OCI-LY7 (cell line): ENCODE results near the gene PDCD1. TPM values are rescaled to one million over a fixed set of nuclear protein-coding genes. Genes with fewer than 3 reads are reported as not detected.

Source experiments
- BruUV-seq: library from RNA; stranded (reverse); fragments of 400-500 nt; replicated peaks from 2 replicates; lab custom pipeline; 2021; lab: Mats Ljungman, UMichigan
- CTCF ChIA-PET: fragments of 300-600 bp; sonication (Branson Sonifier 250); formaldehyde crosslinking; loops from one replicate; lab custom pipeline; 2022; ENCODE audit warnings: antibody characterized with exemption; ENCODE audit not compliant: unreplicated experiment; lab: Charles Lee
- POLR2A ChIA-PET: fragments of 300-600 bp; sonication (Branson Sonifier 250); formaldehyde crosslinking; loops from one replicate; lab custom pipeline; 2022; ENCODE audit warnings: antibody characterized with exemption; lab: Charles Lee
- DNase-seq: peaks from one replicate; pipeline ENCODE4 v3.0.0-alpha.2; 2015; ENCODE audit warnings: low spot score
- H2AFZ ChIP-seq: fragments of 200-600 bp; sonication (generic), shearing (Covaris generic); 2 replicates; pipeline ENCODE4 v1.6.1; 2014; ENCODE audit warnings: mild to moderate bottlenecking, antibody characterized with exemption, low read length, moderate library complexity
- H3K27ac ChIP-seq: fragments of 200-600 bp; sonication (generic); 2 replicates; pipeline ENCODE4 v1.5.1; 2014; ENCODE audit warnings: mixed run types, low read depth, mild to moderate bottlenecking, moderate library complexity, low read length, inconsistent platforms; ENCODE audit not compliant: poor library complexity, severe bottlenecking
- H3K36me3 ChIP-seq: fragments of 200-600 bp; sonication (generic); 2 replicates; pipeline ENCODE4 v1.6.1; 2014; ENCODE audit warnings: mild to moderate bottlenecking, antibody characterized with exemption, low read length, moderate library complexity, mixed read lengths; ENCODE audit not compliant: insufficient read depth
- H3K4me1 ChIP-seq: fragments of 200-600 bp; sonication (generic); 2 replicates; pipeline ENCODE4 v1.5.1; 2014; ENCODE audit warnings: mild to moderate bottlenecking, low read length; ENCODE audit not compliant: insufficient read depth, poor library complexity, severe bottlenecking
- H3K4me2 ChIP-seq: fragments of 200-600 bp; sonication (generic); 2 replicates; pipeline ENCODE4 v1.6.1; 2014; ENCODE audit warnings: mild to moderate bottlenecking, low read length
- H3K4me3 ChIP-seq: fragments of 200-600 bp; sonication (generic); 2 replicates; pipeline ENCODE4 v1.5.1; 2014; ENCODE audit warnings: mild to moderate bottlenecking, low read depth, low read length; ENCODE audit not compliant: poor library complexity, severe bottlenecking
- H3K79me2 ChIP-seq: fragments of 200-600 bp; sonication (generic); 2 replicates; pipeline ENCODE4 v1.6.1; 2016; ENCODE audit warnings: low read depth, mild to moderate bottlenecking, low read length, moderate library complexity, mixed read lengths; ENCODE audit not compliant: insufficient read depth
- H3K9me2 ChIP-seq: fragments of 200-600 bp; sonication (generic); 2 replicates; pipeline ENCODE4 v1.6.1; 2016; ENCODE audit warnings: mild to moderate bottlenecking, low read length, mixed read lengths; ENCODE audit not compliant: insufficient read depth
- H3K9me3 ChIP-seq: fragments of 200-600 bp; sonication (generic); 2 replicates; pipeline ENCODE4 v1.6.1; 2014; ENCODE audit warnings: mild to moderate bottlenecking, mixed run types, low read length, mixed read lengths
- H4K20me1 ChIP-seq: fragments of 200-600 bp; sonication (generic); 2 replicates; pipeline ENCODE4 v1.6.1; 2014; ENCODE audit warnings: mild to moderate bottlenecking, antibody characterized with exemption, low read length, moderate library complexity, mixed read lengths; ENCODE audit not compliant: insufficient read depth
- CTCF ChIP-seq: fragments of 200-600 bp; sonication (generic); conservative IDR thresholded peaks from 2 replicates; pipeline ENCODE4 v1.5.1; 2014; ENCODE audit warnings: mild to moderate bottlenecking, antibody characterized with exemption, low read length, moderate library complexity, mixed read lengths
- EZH2phosphoT487 ChIP-seq: fragments of 200-600 bp; sonication (generic); IDR thresholded peaks from 2 replicates; pipeline ENCODE4 v1.6.1; 2018; ENCODE audit warnings: low read depth, borderline replicate concordance, mild to moderate bottlenecking, mixed run types, antibody characterized with exemption, low read length, moderate library complexity, mixed read lengths
- intact Hi-C: fragments of 100-400 bp; cut with micrococcal nuclease; formaldehyde crosslinking; loops from one replicate; pipeline ENCODE4 v1.10.0; 2022; ENCODE audit not compliant: unreplicated experiment
- total RNA-seq, 2 experiments: library from RNA; depleted of rRNA in 1 of 2; stranded (reverse); fragments of >200 nt in 1 of 2; shearing (Covaris generic) in 1 of 2; gene quantifications; 2 replicates each; pipeline ENCODE4 v1.2.3, GENCODE V29; 2014 to 2022

PDCD1 gene
- total RNA-seq, 2 experiments from 2014 or later, result not detected

GRCh38 chr2:241880311-241881073, 21.8 kb upstream of the PDCD1 start:
- peaks cover 11% of the 10 kb centered on the region; the same call in 1 of the 2 replicates for H3K79me2 ChIP-seq
- H3K4me2 ChIP-seq, result peak overlapping the region; percentile 97
- peak overlapping the region; percentile 79 for H3K27ac ChIP-seq
- ChIA-PET POLR2A (no interaction called here), CTCF (no interaction called here)
- H2AFZ ChIP-seq, result peak overlapping the region; percentile 93
- no peaks in the 10 kb centered on the region for H3K9me3 ChIP-seq
- intact Hi-C loops, result loop anchor here (1.0 to 10.0 kb wide), 5 partner anchors 82 to 736 kb away; partner anchors contain the start of genes DTYMK, FARP2 and PASK
- H3K4me1 ChIP-seq, result peaks cover 40% of the 10 kb centered on the region
- H3K9me2 ChIP-seq, result no peaks in the 10 kb centered on the region
- no peaks in the 10 kb centered on the region; the same call in 1 of the 2 replicates for H4K20me1 ChIP-seq
- peak overlapping the region; percentile 73 for H3K4me3 ChIP-seq
- no peak for TF ChIP-seq CTCF
- TF ChIP-seq EZH2phosphoT487, result no peak
- BruUV-seq, result TSS peak; percentile 86
- DNase-seq, result no peak
- peaks cover 19% of the 10 kb centered on the region for H3K36me3 ChIP-seq

- CTCF ChIA-PET, result no interaction called here
- no peak for TF ChIP-seq CTCF
- TF ChIP-seq EZH2phosphoT487, result no peak
- Histone ChIP-seq H3K9me2 (no peaks in the 10 kb centered on the region), H3K36me3 (peaks cover 8% of the 10 kb centered on the region), H2AFZ (no peak overlapping the region), H3K4me1 (peaks cover 29% of the 10 kb centered on the region), H4K20me1 (no peaks in the 10 kb centered on the region; the same call in 1 of the 2 replicates), H3K9me3 (no peaks in the 10 kb centered on the region), H3K4me3 (no peak overlapping the region), H3K79me2 (peaks cover 8% of the 10 kb centered on the region; the same call in 1 of the 2 replicates), H3K27ac (no peak overlapping the region), H3K4me2 (no peak overlapping the region)
- POLR2A ChIA-PET, result interaction anchor here (0.6 kb wide), 1 partner anchor 52 kb away, joined by 3 read pairs; no protein-coding TSS in a partner anchor
- intact Hi-C loops, result no loop called here
- DNase-seq, result no peak
- BruUV-seq, result no TSS peak
Measured at GRCh38 chr2:241879326-241879725, 20.6 kb upstream of the PDCD1 start.
